Embryonic facial prominence (tissue), 1 donor: ENCODE results near the gene FAM174B.

ENCODE experiments used
- DNase-seq: peaks from one replicate; pipeline ENCODE4 v3.0.0-alpha.2; 2016; ENCODE audit errors: extremely low spot score

The FAM174B gene

GRCh38 chr15:92601592-92602266 is 53.8 kb downstream of the FAM174B start:
- no peak for DNase-seq

- no peak for DNase-seq
Observed at GRCh38 chr15:92600856-92601255, 54.7 kb downstream of the FAM174B start.

- no peak for DNase-seq
Observed at GRCh38 chr15:92599394-92599970, 56.1 kb downstream of the FAM174B start.

- DNase-seq = no peak
Observed at GRCh38 chr15:92597548-92597947, 58.0 kb downstream of the FAM174B start.

GRCh38 chr15:92596623-92597022 is 59.0 kb downstream of the FAM174B start:
- no peak for DNase-seq

GRCh38 chr15:92595506-92596381 is 59.8 kb downstream of the FAM174B start:
- no peak for DNase-seq

- no peak for DNase-seq
Observed at GRCh38 chr15:92591275-92591674, 64.3 kb downstream of the FAM174B start.

GRCh38 chr15:92586966-92587365 is 68.6 kb downstream of the FAM174B start:
- no peak for DNase-seq

- DNase-seq = no peak
Observed at GRCh38 chr15:92586383-92586942, 69.1 kb downstream of the FAM174B start.

- DNase-seq = no peak
Observed at GRCh38 chr15:92584105-92584504, 71.5 kb downstream of the FAM174B start.

- no peak for DNase-seq
Observed at GRCh38 chr15:92583096-92584034, 72.2 kb downstream of the FAM174B start.

GRCh38 chr15:92582206-92582605 is 73.4 kb downstream of the FAM174B start:
- DNase-seq = no peak

GRCh38 chr15:92580933-92581445 is 74.6 kb downstream of the FAM174B start:
- no peak for DNase-seq

- DNase-seq = no peak
Observed at GRCh38 chr15:92580521-92580920, 75.1 kb downstream of the FAM174B start.

GRCh38 chr15:92579931-92580470 is 75.6 kb downstream of the FAM174B start:
- no peak for DNase-seq

- DNase-seq = no peak
Observed at GRCh38 chr15:92579486-92579885, 76.1 kb downstream of the FAM174B start.

GRCh38 chr15:92578096-92578835 is 77.3 kb downstream of the FAM174B start:
- no peak for DNase-seq

GRCh38 chr15:92576597-92577200 is 78.9 kb downstream of the FAM174B start:
- DNase-seq = no peak

GRCh38 chr15:92574566-92574965 is 81.0 kb downstream of the FAM174B start:
- no peak for DNase-seq

GRCh38 chr15:92574161-92574560 is 81.4 kb downstream of the FAM174B start:
- no peak for DNase-seq
